Skin of body (tissue), 2 donors: ENCODE measurements around the gene PRTG. TPM values are rescaled to one million over a fixed set of nuclear protein-coding genes. Genes with fewer than 3 reads are reported as not detected.
"Not testable (repeated sequence)": the region's sequence is repeated elsewhere in the genome, so short reads cannot be mapped to it uniquely, and the experiment has no call there.

Experiments
- DNase-seq: peaks from one replicate; lab custom pipeline; 2025; lab: John Stamatoyannopoulos, UW
- total RNA-seq: library from RNA; depleted of rRNA; stranded (reverse); fragments of >200 nt; gene quantifications from one replicate; pipeline ENCODE4 v1.2.3, GENCODE V29; 2014

PRTG gene
- total RNA-seq, 1 donor from 2014 or later = 1.5 TPM

DNA sequence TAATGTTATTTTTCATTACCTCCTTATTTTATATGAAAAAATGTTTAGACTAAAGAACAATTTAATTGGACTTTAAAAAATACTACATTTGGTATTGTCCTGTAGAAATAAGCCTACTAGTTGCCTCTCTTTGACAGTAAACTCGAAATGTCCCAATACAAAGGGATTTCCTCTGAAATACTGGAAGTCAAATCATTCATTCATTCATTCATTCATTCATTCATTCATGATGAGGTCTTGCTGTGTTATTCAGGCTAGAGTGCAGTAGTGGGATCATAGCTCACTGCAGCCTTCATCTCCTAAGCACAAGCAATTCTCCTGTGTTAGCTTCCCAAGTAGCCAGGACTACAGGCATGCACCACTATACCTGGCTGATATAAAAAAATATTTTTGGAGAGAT, 104.2 kb downstream of the PRTG start:
- DNase-seq = no peak

DNA sequence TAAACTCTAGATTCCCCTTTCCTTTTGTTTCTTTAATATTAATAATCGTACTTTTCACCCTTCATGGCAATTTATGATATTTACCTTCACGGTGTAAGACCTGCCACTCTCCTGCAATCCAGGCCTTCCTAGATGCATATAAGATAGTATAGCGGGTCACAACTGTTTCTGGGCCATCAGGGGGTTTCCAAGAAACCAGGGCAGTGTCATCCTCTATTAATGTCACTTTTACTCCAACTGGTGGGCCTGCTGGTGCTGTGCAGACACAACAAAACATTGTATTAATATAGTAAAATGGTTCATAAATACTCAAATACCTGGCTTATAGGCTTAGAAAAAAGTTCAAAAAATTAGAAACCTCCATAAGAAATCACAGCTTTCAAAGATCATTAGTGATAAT, 105.9 kb downstream of the PRTG start:
- DNase-seq = no peak

DNA sequence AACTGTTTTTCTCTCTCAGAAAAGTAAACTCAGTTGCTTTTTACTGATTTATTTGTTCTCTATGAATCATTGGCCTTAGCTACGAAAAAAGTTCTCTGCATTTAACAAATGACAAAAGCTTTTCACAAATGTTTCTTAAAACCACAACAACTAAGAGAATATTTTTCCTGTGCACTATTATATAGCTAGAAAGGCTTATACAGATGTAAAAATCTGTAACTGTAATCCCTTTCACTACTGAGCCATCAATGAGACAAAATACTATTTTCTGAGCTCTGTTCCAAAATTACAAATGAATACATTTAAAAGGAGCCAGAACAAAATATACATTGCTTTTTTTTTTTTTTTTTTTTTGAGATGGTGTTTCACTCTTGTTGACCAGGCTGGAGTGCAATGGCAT, 109.2 kb downstream of the PRTG start:
- DNase-seq = no peak

DNA sequence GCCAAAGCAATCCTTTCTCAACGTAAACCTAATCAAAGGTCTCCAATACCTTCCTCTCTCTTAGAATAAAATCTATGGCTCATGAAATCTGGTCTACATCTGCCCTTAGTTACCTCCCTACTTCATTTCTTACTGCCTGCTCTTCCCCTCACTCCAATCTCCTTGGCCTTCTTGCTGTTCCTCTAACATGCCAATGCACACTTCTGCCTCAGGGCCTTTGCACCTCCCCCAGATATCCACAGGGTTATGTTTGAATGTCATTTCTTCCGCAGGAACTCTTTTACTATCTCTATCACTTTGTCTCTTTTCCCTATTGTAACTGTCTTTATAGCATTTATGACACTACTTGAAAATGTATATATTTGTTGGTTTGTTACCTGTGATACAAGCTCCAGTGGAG, 110.5 kb downstream of the PRTG start:
- DNase-seq = no peak

DNA sequence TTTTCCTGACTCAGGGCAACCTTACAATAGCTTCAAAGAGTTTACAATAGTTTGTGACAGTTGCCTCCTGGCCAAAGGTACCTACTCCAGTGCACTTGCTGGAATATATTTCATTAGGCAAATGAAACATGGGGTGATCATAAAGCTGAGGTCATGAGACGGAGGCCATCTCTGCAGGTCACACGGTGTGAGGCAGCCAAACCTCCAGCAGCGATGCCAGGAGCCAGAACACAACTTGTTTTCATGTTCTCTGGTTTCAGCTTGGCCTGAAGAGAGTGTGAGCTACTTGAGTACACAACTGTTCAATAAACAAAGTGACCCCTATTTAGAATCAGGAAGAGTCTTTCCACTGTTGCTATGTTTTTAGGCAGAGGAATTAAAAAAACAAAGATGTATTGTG, 112.1 kb downstream of the PRTG start:
- DNase-seq = no peak

DNA sequence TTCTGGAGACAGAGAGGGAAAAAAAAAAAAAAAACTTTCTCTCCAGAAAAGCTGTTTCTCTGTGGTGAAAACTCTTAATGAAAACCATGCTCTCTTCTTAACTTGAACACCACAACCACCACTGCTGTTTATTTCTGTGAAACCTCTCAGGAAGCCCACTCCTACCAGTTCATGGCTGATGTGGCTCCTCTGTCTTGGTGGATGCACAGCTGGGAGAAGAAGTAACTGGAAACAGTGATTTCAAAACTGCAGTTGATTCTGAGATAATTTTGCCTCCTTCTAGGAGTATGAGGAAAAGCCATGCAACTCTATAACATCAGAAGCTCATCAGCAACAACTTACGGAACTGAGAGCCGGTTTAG, 114.6 kb downstream of the PRTG start:
- peak; percentile 1 for DNase-seq

DNA sequence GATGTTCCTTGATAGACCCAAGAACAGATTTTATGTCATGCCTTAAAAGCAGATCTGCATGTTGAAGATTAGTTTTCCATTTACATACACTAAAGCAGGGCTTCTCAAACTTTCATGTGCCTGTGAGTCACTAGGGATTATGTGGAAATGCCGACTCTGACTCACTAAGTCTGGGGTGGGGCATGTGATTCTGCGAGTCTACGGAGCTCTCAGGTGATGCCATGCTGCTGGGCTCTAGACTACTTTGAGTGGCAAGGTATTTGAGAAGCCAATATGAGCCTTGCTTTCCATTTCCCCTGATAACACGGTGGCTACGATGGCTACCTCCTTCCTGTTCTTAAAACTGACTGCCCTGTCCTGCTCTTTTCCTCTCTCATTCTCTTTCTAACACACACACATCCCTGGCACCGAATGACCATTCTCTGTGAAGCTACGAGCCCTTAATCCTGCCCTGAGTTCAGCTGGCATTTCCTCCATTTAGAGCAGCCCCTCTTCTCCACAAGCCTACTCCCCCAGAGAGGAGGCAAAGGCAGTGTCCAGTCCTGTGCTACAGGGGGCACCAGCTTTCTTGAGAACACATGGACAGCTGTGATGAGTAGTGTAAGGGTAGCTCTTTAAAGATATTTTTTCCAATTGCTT, 115.1 kb downstream of the PRTG start:
- no peak for DNase-seq

DNA sequence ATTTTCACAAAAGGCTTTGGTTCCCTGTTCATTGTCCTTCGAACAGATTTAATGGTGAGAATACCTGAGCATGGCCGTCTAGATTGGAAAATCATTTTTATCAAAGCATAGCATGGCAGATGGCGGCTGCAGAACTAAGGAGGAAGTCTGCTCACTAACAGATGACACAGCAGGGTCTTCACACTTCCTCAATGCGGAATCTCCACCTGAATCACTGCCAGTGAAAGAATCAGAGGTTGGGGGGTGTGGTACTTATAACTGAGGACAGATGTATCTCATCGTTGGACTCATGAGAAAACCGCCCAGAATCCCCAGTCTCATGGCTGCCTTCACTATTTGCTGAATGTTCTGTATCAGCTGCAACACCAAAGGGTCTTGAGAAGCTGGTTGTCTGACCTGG, 123.2 kb downstream of the PRTG start:
- DNase-seq = no peak

DNA sequence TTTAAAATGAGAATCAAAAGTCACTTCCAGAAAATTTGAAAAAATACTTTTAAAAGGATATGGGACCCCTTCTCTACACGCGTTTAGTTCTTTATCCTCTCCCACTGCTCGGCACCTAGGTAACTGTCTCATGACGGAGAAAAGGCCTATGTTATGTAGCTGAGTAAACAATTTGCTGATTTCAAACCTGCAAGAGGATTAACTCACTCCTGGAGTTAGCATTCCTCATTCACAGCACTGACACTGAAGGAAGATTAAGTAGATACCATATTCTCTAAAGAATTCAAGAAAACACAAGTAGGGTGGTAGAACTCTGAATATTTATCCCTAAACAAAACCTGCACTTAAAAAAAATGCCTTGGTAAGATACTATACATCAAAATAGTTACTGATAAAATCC, 124.6 kb downstream of the PRTG start:
- no peak for DNase-seq

DNA sequence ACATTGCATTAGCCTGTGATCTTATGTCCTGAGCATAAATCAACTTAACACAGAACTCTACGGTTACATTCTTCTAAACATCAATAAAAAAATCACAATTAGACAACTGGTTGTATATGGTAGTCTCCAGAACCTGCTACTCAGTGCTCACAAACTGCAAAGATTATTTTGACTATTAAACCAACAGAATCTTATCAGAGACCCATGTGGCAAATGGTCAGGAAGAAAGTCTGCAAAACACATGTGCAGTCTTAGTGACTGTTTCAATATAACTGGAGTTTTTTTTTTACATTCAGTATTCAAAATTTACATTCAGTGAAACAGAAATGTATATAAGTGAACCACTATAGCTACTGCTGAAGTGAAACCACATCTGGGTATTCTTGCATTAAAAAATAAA, 127.5 kb downstream of the PRTG start:
- no peak for DNase-seq

DNA sequence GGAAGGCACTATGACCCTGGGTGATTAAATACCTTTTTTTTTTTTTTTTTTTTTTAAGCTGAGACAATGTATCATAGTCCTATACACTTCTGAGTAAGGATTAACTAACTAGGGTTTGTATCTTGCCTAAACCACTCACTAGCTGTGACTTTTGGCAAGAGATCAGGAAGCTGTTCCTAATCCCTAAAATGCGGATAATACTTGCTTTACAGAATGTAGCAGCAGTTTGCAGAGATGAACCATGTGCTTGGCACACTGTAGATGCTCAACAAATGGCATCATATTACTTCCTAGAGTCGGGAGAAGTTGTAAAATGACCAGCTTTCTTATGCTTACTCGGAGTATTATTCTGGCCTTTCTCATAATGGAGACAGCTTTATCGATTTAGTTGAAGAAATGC, 129.2 kb downstream of the PRTG start:
- no peak for DNase-seq

DNA sequence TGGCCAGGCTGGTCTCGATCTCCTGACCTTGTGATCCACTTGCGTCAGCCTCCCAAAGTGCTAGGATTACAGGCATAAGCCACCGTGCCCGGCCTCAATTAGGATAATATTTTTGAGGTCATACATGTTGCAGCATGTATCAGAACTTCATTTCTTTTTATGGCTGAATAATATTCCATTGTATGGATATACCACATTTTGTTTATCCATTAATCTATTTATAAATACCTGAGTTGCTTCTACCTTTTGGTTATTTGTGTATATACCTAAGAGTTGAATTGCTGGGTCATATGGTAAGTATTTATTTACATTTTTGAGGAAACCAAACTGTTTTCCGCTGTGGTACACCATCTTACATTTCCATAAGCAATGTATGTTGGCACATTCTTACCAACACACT, 136.7 kb downstream of the PRTG start:
- no peak for DNase-seq

DNA sequence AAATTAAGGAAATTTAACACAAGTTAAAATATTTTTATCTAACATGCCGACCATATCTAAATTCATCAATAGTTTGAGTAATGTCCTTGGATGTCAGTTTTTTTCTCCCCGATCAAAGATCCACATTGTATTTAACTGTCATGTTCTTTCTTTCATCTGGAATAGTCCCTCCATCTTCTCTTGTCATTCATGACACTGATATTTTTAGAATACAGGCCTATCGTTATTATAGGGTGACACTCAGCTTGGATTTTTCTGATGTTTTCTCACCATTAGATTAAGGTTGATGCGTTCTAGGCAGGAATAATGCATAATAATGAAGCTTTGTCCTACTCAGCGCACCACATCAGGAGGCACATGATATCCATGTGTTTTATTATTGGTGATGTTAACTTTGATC, 141.6 kb downstream of the PRTG start:
- no peak for DNase-seq

DNA sequence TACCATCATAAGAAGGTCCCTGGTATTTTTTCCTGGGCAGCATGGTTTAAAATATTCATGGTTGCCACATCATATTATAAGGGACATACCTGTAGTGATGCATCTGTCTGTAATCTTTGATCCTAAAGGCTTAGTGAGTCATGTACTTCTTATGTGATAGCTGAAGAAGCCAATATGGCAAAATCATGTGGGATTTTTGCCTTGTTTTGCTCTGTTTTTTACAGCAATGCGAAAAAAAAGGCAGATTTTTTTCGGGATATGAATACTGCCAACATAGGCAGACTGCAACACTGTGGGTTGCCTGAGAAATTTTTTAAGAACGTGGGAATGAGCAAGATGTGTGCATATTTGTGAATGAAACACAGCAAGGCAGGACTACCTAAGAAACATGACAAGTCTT, 143.5 kb downstream of the PRTG start:
- DNase-seq = no peak

DNA sequence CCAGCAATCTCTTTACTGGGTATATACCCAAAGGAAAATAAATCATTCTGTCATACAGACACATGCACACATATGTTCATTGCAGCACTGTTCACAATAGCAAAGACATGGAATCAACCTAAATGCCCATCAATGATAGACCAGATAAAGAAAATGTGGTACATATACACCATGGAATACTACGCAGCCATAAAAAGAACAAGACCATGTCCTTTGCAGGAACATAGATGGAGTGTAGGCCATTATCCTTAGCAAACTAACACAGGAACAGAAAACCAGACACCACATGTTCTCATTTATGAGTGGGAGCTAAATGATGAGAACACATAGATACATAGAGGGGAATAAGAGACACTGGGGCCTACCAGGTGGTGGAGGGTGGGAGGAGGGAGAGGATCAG, 149.9 kb downstream of the PRTG start:
- not testable (repeated sequence) for DNase-seq

DNA sequence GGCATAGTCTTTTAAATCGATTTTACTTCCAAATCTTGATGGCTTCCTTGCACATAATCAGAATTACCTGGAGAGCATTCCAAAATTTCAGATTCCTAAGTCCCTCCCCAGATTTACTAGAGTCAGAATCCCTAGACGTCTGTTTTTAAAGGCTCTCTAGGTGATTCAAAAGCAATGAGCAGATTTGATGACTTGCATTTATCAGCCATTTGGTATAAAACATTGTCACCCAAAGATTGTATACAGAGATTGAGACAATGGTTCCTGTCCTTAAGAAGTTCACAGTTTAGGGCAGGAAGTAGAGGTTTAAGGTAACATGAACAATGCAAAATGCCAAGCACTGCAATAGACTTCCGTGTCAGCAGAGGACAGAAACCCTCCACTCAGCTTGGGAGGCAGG, 152.2 kb downstream of the PRTG start:
- no peak for DNase-seq

DNA sequence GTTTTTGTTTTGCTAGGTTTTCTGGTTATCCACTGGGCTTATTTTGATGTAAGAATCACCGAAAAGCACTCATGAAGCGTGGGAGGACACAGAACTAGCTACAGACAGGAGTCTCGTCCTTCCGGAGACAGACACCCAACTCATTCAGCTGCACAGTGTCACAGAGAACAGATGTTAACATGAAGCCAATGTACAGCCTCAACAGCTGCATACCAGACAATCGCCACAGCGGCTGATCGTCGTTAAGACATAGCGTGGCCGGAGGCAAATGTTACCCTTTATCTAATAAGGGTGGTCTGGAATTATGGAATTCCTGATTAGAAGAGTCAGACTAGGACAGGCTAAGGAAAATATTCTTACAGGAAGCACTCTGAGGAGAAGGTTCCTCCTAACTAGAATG, 153.7 kb downstream of the PRTG start:
- DNase-seq = peak; percentile 18

DNA sequence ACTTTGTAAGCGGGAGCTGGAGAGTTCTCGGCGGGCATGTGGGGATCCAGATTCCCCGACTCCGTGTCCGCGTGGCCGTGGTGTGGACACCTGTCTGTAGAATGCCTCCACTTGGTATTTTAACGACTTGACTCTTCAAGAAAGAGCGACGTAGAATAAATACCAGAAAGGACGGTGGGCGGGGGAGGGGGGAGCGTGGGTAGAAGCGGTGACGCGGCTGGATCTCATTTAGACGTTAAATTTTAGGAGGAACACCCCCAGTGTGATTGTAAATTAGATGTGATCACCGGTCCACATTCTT, 154.2 kb downstream of the PRTG start:
- no peak for DNase-seq

DNA sequence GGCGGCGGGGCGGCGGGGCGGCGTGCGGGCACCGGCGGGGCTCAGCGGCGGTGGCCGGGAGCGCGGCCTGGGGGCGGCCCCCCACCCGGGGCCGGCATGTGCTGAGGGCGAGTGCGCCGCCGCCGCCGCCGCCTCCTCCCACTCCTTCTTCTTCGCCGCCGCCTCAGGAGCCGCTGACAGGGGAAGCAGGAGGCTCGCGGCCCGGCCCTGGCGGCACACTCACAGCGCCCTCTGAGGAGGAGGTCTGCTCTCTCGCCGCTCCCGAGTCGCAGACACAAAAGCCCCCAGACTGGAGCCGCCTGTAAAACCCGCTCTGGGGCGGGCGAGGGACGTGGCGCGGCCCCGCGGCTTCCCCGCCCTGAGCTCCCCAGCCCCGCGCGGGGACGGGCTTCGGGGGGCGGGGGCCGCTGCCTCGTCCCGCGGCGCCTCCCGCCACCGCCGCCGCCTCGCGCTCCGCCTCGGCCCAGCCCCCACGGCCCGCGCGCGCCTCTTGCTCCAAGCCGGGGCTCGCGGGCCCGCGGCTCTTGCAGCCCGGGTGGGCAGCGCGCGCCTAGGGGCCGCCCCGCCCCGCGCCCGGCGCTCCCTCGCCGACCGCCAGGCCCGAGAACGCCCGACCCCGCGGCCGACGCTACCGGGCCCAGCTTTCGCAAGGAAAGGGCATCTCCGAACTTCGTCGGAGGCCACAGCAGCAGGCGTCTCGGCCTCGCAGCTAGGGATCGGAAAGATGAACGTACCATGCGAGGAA, 154.7 kb downstream of the PRTG start, which contains the start of gene PYGO1:
TSS of gene PYGO1 (minus strand) at position 276 of the 745 bp plus-strand sequence. CDS start 462 bp downstream, outside the sequence.
- DNase-seq = peak; percentile 31

DNA sequence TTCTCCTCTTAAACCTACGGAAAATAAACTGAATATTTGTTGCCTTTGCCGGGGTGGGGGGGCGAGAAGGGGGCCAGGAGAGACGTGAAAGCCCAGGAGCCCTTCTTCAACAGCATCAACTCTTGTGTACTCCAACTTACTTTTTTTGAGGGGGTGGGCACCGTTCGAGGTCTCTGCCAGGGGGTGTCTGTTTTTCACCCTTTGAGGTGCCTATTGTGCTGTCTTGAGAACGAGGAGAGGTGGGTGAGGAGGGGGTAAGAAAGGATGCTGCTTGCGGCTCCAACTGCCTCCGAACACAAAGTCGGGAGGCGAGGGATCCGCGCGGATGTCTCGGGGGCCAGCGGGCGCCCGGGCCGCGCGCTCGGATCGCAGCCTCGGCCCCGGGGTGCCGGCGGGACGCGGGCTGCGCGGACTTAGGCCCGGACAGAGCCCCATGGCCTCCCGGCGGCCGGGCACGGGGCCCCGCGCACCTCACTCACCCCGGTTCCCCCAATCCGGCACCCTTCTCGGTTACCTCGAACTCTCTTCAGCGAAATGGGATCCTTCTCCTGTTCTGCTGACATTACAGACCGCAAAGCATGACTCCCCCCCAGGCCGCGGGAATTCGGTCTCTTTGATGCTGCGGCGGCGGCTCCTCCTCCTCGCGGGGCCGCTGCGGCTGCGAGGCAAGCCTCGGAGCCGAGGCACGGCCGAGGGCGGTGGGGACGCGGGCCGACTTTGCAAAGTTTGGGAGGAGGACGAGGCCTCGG, 155.5 kb downstream of the PRTG start:
- DNase-seq = peak; percentile 10

DNA sequence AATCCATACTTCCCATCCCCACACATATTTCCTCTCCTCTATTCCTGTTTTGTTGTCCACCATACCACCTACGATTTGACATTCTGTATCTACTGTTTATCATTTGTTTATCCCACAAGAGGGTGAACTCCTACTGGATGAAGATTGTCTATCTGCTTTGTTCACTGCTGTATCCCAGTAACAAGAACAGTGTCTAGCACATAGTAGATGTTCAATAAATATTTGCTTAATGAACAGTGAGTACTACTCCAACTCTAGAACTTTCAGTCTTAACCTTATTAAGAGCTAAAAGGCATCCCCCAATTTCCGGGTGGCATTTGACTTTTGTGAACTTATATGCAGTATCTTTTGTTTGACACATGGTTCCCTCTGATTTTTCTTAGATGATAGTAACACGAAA, 156.1 kb downstream of the PRTG start:
- no peak for DNase-seq

DNA sequence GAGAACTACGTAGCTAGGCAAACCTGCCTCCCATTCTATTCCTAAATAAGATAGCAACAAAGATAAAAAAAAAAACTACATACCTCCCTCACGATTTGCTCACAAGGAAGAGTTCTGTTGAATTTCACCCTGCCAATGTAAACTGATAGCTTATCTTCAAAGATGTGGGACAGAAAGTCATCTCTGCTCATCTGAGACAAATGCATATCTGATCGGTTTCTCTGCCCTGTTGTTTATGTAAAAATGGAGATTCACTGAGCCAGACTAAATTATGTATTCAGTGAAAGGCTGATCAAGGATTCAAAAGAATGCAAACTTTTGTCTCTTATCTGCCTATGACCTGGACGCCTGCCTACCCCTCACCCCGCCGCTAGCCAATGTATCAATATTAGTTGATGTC, 166.0 kb downstream of the PRTG start:
- no peak for DNase-seq

DNA sequence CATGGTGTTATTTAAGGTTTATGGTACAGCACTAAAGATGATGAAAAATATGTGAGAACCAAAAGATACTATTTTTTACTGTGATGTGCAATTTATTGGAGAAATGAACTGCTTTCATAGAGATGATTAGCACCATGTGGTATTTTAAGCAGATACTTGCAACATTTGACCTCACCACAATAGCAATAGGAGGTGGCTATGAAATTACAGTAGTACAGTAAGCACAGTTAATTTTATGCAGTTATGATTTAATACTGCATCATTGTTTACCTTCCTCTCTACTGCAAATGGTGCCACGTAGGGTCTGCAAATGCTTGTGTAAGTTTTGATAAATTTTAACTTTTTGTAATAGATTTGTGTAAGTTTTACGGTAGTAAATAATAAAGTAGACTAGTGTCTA, 168.9 kb downstream of the PRTG start:
- DNase-seq = no peak
